Measurements from ENCODE around the gene OLFML2A.
"Not testable (repeated sequence)": the region's sequence is repeated elsewhere in the genome, so short reads cannot be mapped to it uniquely, and the experiment has no call there.

Gene OLFML2A

GRCh38 chr9:124770359-124771020, 6.4 kb upstream of the OLFML2A start:
- H3K4me3 ChIP-seq (replicated peaks in 1 of 2; ENCODE audit: low read depth in 2 of 2, low read length in 2 of 2) = peak overlapping the region; percentile 71 to 72
- no peak for TF ChIP-seq CTCF (IDR thresholded peaks at IDR 0.05; ENCODE audit: low read depth, low read length)

GRCh38 chr9:124771021-124771866, 5.7 kb upstream of the OLFML2A start, which contains the start of gene NR6A1:
Gene NR6A1 (minus strand): TSS chr9:124771311.
- H3K4me3 ChIP-seq (replicated peaks in 1 of 2; ENCODE audit: low read depth in 2 of 2, low read length in 2 of 2) = peak within 1 kb of the TSS; percentile 71 to 72
- peak; percentile 96 to 97 for DNase-seq (ENCODE audit: low read depth in 2 of 2)
- TF ChIP-seq CTCF (IDR thresholded peaks at IDR 0.05; ENCODE audit: low read depth, low read length) = no peak

More at GRCh38 chr9:124770359-124771020, 6.4 kb upstream of the OLFML2A start:
- DNase-seq (ENCODE audit: low read depth in 2 of 2) = no peak

DNA sequence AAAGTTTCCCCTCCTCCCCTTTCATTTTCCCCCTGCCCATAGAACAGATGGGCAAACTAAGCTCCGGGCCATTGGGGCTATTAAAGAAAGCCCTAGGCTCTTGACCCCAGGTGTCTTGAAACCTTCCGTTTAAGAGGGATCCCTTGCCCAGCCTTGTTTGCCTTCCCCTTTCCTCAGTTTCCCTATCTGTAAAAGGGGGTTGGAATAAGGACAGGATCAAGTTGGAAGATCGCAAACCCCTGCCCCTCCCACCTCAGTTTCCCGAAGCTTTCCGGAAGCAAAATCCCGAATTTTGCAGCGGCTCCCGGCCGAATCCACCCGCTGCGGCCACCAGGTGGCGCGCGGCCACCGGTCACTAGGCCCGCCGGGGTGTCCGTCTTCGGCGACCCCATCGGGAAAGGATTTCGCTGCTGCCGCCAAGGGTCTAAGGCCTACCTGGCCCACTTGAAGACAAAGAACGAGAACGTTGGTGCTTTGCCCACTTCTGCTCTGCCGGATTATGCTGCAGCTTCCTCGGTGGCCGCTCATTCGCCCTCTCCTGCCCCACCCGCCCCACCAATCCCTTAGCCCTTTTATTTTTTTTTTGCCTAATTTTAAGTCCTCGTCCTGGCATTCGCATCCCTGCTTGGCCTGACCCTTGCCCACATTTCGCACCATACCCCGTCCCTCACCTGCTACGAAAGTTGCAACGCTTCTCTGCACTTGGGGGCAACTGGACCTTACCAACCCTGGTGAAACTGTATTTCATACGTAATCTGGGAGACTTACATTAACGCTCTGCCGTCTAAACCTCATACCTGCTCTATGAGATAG, 4.9 kb upstream of the OLFML2A start:
- peak; percentile 72 to 85 for DNase-seq (ENCODE audit: low read depth in 2 of 2)
- H3K4me3 ChIP-seq (replicated peaks in 1 of 2; ENCODE audit: low read depth in 2 of 2, low read length in 2 of 2) = peak overlapping the region; percentile 51 to 53
- TF ChIP-seq CTCF (IDR thresholded peaks at IDR 0.05; ENCODE audit: low read depth, low read length) = peak; percentile 95

GRCh38 chr9:124772877-124773276, 4.1 kb upstream of the OLFML2A start:
- not testable (repeated sequence) for H3K4me3 ChIP-seq (replicated peaks in 1 of 2; ENCODE audit: low read depth in 2 of 2, low read length in 2 of 2); DNase-seq (ENCODE audit: low read depth in 2 of 2)

DNA sequence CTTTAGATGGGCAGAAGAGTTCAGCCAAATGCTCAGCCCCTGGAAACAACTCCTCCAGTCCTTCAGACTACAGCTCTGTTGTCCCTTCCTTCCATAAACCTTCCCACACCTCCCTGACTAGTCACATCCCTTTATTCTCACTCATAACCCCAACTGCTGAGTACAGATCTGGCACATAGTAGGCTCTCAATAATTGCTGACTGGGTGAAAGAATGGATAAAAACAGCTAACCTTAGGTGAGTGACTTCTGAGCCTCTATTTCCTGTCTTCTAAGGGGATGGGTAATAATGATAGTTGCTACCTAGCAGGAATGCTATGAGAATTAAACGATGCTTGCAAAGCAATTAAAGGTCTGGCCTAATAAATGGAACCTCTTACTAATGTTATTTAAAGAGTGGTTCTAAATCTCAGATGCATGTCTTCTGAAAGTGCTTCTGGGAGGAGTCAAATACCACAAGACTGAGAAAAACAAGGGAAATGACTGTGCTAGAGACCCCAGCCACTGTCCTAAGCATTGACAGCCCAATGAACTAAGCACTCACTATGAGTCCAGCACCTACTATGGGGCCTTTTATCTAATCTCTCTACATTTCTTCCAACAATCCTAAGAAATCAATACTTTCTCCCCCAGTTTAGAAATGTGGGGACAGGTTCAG, 3.3 kb upstream of the OLFML2A start:
- no peak overlapping the region for H3K4me3 ChIP-seq (replicated peaks in 1 of 2; ENCODE audit: low read depth in 2 of 2, low read length in 2 of 2)
- no peak for TF ChIP-seq CTCF (IDR thresholded peaks at IDR 0.05; ENCODE audit: low read depth, low read length)

DNA sequence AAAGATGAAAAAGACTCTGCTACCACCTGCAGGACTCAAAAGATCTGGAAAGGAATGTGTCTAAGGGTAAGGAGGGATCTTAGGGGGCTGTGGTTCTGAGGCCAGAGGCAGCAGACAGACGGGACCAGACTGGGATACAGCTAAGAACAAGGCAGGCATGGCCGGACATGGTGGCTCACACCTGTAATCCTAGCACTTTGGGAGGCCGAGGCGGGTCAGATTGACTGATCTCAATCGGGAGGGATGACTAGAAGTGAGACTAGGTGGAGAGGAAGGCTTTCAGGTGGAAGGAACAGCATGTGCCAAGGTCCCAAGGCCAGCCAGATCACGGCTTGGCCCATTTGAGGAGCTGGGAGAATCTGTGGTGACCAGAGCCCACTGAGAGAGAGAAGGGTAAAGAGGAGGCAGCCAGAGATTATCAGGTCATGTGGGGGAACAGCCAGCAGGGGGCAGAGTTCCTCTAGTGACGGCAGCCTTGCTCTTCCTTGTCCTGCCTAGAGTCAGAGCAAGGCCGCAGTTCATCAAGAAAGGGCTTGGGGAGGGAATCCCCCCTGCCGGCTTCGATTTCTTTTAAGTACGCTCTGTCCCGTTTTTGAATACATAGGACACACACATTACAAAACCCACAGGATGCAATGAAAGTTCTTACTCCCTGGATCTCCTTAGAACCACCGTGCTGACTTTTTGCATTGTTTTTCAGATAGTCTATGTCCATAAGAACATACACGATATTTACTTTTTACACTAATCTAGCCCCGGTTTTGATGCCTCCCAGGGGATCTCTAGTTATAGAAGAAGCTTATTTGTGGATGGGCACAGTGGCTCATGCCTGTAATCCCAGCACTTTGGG, 2.6 kb upstream of the OLFML2A start:
- peak; percentile 76 for TF ChIP-seq CTCF (IDR thresholded peaks at IDR 0.05; ENCODE audit: low read depth, low read length)
- DNase-seq (ENCODE audit: low read depth in 2 of 2) = peak; percentile 81 to 84
- H3K4me3 ChIP-seq (replicated peaks in 1 of 2; ENCODE audit: low read depth in 2 of 2, low read length in 2 of 2) = no peak overlapping the region

More for the DNA sequence above, 3.3 kb upstream of the OLFML2A start:
- DNase-seq (ENCODE audit: low read depth in 2 of 2) = no peak

All from cardiac fibroblast (primary cell).